ENCODE data around the gene KASH5. TPM values are rescaled to one million over a fixed set of nuclear protein-coding genes. Genes with fewer than 3 reads are reported as not detected.

KASH5 gene
- total RNA-seq, 1 donor from 2014 or later = not detected

DNA sequence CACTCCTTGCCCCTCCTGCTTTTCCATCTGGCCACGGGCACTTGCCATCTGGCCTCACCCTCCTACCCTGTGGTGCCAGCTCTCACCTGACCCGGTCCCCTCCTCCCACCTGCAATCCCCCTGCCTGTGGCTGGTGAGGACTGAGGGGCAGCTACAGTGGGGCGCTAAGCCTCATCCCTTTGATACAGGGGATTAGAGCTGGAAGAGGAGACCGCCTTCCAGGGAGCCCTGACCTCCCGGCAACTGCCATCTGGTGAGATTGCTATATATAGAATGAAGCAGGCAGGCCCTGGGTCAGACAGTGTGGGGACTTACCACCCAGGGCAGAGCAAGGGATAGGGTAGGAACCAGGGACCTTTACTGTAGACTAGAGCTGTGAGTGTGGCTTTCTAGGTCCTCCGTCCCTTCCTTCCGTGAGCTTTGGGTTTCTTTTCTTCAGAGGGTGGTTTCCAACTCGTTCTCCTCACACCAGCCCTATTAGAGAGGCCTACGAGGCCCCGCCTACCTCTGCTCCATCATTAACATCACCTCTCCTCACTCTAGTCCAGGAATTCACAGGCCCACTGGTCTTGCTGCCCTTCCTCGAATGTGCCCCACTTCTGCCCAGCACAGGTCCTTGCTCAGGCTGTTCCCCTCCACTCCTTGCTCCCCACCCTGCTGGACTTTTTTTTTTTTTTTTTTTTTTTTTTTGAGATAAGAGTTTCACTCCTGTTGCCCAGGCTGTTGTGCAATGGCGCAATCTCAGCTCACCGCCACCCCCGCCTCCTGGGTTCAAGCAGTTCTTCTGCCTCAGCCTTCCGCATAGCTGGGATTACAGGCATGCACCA, 7.7 kb downstream of the KASH5 start:
- peaks cover 17% of the 10 kb centered on the region for H3K27me3 Mint-ChIP-seq (ENCODE audit: low read depth)

GRCh38 chr19:49396738-49397505, 8.9 kb downstream of the KASH5 start:
- no peak overlapping the region for H3K4me3 Mint-ChIP-seq (ENCODE audit: unreplicated experiment)
- H3K27me3 Mint-ChIP-seq (ENCODE audit: low read depth) = peaks cover 13% of the 10 kb centered on the region
- TF ChIP-seq CTCF (IDR thresholded peaks at IDR 0.05) = no peak
- H3K36me3 Mint-ChIP-seq (ENCODE audit: low read depth) = no peaks in the 10 kb centered on the region
- H3K9me3 Mint-ChIP-seq (ENCODE audit: low read depth) = no peaks in the 10 kb centered on the region
- no peaks in the 10 kb centered on the region for H3K4me1 Mint-ChIP-seq (ENCODE audit: low read depth)
- no peak for DNase-seq (ENCODE audit: low spot score)
- no peak overlapping the region for H3K27ac Mint-ChIP-seq (ENCODE audit: unreplicated experiment)

More for the DNA sequence above, 7.7 kb downstream of the KASH5 start:
- no peak for TF ChIP-seq CTCF (IDR thresholded peaks at IDR 0.05)
- Mint-ChIP-seq H3K9me3 (ENCODE audit: low read depth) (no peaks in the 10 kb centered on the region), H3K36me3 (ENCODE audit: low read depth) (no peaks in the 10 kb centered on the region), H3K4me1 (ENCODE audit: low read depth) (no peaks in the 10 kb centered on the region), H3K27ac (ENCODE audit: unreplicated experiment) (no peak overlapping the region), H3K4me3 (ENCODE audit: unreplicated experiment) (no peak overlapping the region)
- DNase-seq (ENCODE audit: low spot score) = no peak

GRCh38 chr19:49398001-49398615, 10.1 kb downstream of the KASH5 start:
- Mint-ChIP-seq H3K27ac (ENCODE audit: unreplicated experiment) (no peak overlapping the region), H3K36me3 (ENCODE audit: low read depth) (no peaks in the 10 kb centered on the region), H3K4me1 (ENCODE audit: low read depth) (no peaks in the 10 kb centered on the region), H3K27me3 (ENCODE audit: low read depth) (peaks cover 7% of the 10 kb centered on the region), H3K9me3 (ENCODE audit: low read depth) (no peaks in the 10 kb centered on the region), H3K4me3 (ENCODE audit: unreplicated experiment) (no peak overlapping the region)
- TF ChIP-seq CTCF (IDR thresholded peaks at IDR 0.05) = no peak
- DNase-seq (ENCODE audit: low spot score) = no peak

DNA sequence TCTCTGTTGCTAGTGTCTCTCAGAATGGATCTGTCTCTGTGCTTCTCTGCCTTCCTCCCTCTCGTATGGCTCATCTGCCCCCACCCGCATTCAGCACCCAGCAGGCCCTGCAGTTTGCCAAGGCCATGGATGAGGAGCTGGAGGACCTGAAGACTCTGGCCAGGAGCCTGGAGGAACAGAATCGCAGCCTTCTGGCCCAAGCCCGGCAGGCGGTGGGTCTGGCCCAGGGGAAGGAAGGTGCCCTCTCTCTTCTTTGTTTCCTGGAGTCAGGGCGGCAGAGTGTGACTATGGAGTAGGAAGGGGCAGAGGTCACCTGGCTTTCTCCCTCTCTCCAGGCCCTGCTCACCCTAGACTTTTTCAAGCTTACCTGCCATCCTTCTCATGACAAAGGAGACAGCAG, 10.9 kb downstream of the KASH5 start:
- Mint-ChIP-seq H3K4me3 (ENCODE audit: unreplicated experiment) (no peak overlapping the region), H3K4me1 (ENCODE audit: low read depth) (peaks cover 6% of the 10 kb centered on the region), H3K36me3 (ENCODE audit: low read depth) (no peaks in the 10 kb centered on the region), H3K27me3 (ENCODE audit: low read depth) (peaks cover 7% of the 10 kb centered on the region), H3K9me3 (ENCODE audit: low read depth) (no peaks in the 10 kb centered on the region), H3K27ac (ENCODE audit: unreplicated experiment) (no peak overlapping the region)
- DNase-seq (ENCODE audit: low spot score) = no peak
- TF ChIP-seq CTCF (IDR thresholded peaks at IDR 0.05) = no peak

DNA sequence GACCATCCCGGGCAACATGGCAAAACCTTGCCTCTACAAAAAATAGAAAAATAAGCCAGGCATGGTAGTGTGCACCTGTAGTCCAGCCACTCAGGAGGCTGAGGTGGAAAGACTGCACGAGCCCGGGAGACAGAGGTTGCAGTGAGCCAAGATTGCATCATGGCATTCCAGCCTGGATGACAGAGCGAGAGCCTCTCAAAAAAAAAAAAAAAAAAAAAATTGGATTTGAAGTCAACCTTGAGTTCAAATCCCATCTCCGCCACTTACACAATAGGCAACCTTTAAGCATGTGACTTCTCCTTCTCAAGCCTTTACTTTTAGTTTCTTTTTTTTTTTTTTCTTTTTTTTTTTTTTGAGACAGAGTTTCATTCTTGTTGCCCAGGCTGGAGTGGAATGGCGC, 12.0 kb downstream of the KASH5 start:
- TF ChIP-seq CTCF (IDR thresholded peaks at IDR 0.05) = no peak
- no peaks in the 10 kb centered on the region for H3K36me3 Mint-ChIP-seq (ENCODE audit: low read depth)
- H3K4me3 Mint-ChIP-seq (ENCODE audit: unreplicated experiment) = no peak overlapping the region
- DNase-seq (ENCODE audit: low spot score) = no peak
- no peaks in the 10 kb centered on the region for H3K9me3 Mint-ChIP-seq (ENCODE audit: low read depth)
- H3K4me1 Mint-ChIP-seq (ENCODE audit: low read depth) = peaks cover 7% of the 10 kb centered on the region
- H3K27ac Mint-ChIP-seq (ENCODE audit: unreplicated experiment) = no peak overlapping the region
- peaks cover 2% of the 10 kb centered on the region for H3K27me3 Mint-ChIP-seq (ENCODE audit: low read depth)

All from chondrocyte (in vitro differentiated cells).